Osteocyte (in vitro differentiated cells): Measurements from ENCODE around the gene GCFC2. TPM values are rescaled to one million over a fixed set of nuclear protein-coding genes. Genes with fewer than 3 reads are reported as not detected.
A peak's percentile ranks its signal among the peaks of the same experiment; 100 is the strongest.

ENCODE experiments used
- DNase-seq: peaks from one replicate; pipeline ENCODE4 v3.0.0; 2021; ENCODE audit warnings: mixed read lengths; ENCODE audit not compliant: unreplicated experiment; ENCODE audit errors: extremely low spot score
- H3K27ac Mint-ChIP-seq: one replicate; pipeline ENCODE4 v1.8.0; 2021; ENCODE audit warnings: mild to moderate bottlenecking, mixed read lengths; ENCODE audit not compliant: unreplicated experiment
- H3K27me3 Mint-ChIP-seq: one replicate; pipeline ENCODE4 v1.8.0; 2021; ENCODE audit warnings: mixed read lengths; ENCODE audit not compliant: unreplicated experiment
- H3K36me3 Mint-ChIP-seq: one replicate; pipeline ENCODE4 v1.8.0; 2021; ENCODE audit warnings: mixed read lengths; ENCODE audit not compliant: unreplicated experiment
- H3K4me1 Mint-ChIP-seq: one replicate; pipeline ENCODE4 v1.8.0; 2021; ENCODE audit warnings: mixed read lengths; ENCODE audit not compliant: unreplicated experiment
- H3K4me3 Mint-ChIP-seq: one replicate; pipeline ENCODE4 v1.8.0; 2021; ENCODE audit warnings: mild to moderate bottlenecking, moderate library complexity, mixed read lengths; ENCODE audit not compliant: unreplicated experiment
- H3K9me3 Mint-ChIP-seq: one replicate; pipeline ENCODE4 v1.8.0; 2021; ENCODE audit warnings: mixed read lengths; ENCODE audit not compliant: unreplicated experiment
- CTCF ChIP-seq: fragments of 200-600 bp; sonication (generic); IDR thresholded peaks from 2 replicates; pipeline ENCODE4 v1.5.0; 2021; ENCODE audit warnings: antibody characterized with exemption, mild to moderate bottlenecking, moderate library complexity
- long read RNA-seq: library from polyadenylated mRNA; unstranded; transcript quantifications from one replicate; pipeline ENCODE4 v2.0.0, GENCODE V29; 2021
- total RNA-seq: library from RNA; stranded (reverse); gene quantifications from 2 replicates; pipeline ENCODE4 v1.2.1, GENCODE V29; 2021

The GCFC2 gene
- total RNA-seq: 13.2 and 16.3 TPM in 2 replicates
- long read RNA-seq, full-length matches to known transcripts: 3 of 16 reads
- long read RNA-seq, partial matches to known transcripts: 4 of 16 reads
- long read RNA-seq, other reads (novel, unspliced or antisense): 9 of 16 reads

- Mint-ChIP-seq H3K4me3 (peak within 1 kb of the TSS; percentile 78), H3K36me3 (peaks cover 4% of the 10 kb centered on the region), H3K27me3 (peaks cover 7% of the 10 kb centered on the region), H3K9me3 (no peaks in the 10 kb centered on the region), H3K27ac (peak within 1 kb of the TSS; percentile 91), H3K4me1 (peaks cover 31% of the 10 kb centered on the region)
- TF ChIP-seq CTCF: peak; percentile 57
- DNase-seq: peak; percentile 96
Measured at GRCh38 chr2:75710577-75711253, at the start of gene GCFC2. Gene GCFC2 (minus strand): TSS chr2:75710915. CDS start chr2:75710855, 60 bp downstream.

- H3K36me3 Mint-ChIP-seq: no peaks in the 10 kb centered on the region
- no peak overlapping the region for H3K27ac Mint-ChIP-seq
- no peak overlapping the region for H3K4me3 Mint-ChIP-seq
- TF ChIP-seq CTCF: no peak
- H3K4me1 Mint-ChIP-seq: no peaks in the 10 kb centered on the region
- peaks cover 4% of the 10 kb centered on the region for H3K9me3 Mint-ChIP-seq
- DNase-seq: no peak
- peaks cover 47% of the 10 kb centered on the region for H3K27me3 Mint-ChIP-seq
Measured at GRCh38 chr2:75752828-75753227, 42.1 kb upstream of the GCFC2 start.

GRCh38 chr2:75751824-75752468, 41.2 kb upstream of the GCFC2 start:
- H3K4me3 Mint-ChIP-seq: no peak overlapping the region
- no peak for TF ChIP-seq CTCF
- no peaks in the 10 kb centered on the region for H3K4me1 Mint-ChIP-seq
- H3K36me3 Mint-ChIP-seq: no peaks in the 10 kb centered on the region
- peaks cover 52% of the 10 kb centered on the region for H3K27me3 Mint-ChIP-seq
- H3K27ac Mint-ChIP-seq: no peak overlapping the region
- H3K9me3 Mint-ChIP-seq: no peaks in the 10 kb centered on the region
- DNase-seq: no peak

GRCh38 chr2:75751360-75751759, 40.6 kb upstream of the GCFC2 start:
- Mint-ChIP-seq H3K36me3 (no peaks in the 10 kb centered on the region), H3K27ac (no peak overlapping the region), H3K9me3 (no peaks in the 10 kb centered on the region), H3K4me1 (no peaks in the 10 kb centered on the region), H3K4me3 (no peak overlapping the region), H3K27me3 (peaks cover 54% of the 10 kb centered on the region)
- no peak for DNase-seq
- no peak for TF ChIP-seq CTCF

- H3K27me3 Mint-ChIP-seq: peaks cover 42% of the 10 kb centered on the region
- peaks cover 3% of the 10 kb centered on the region for H3K9me3 Mint-ChIP-seq
- H3K27ac Mint-ChIP-seq: no peak overlapping the region
- no peak for DNase-seq
- H3K4me3 Mint-ChIP-seq: no peak overlapping the region
- no peak for TF ChIP-seq CTCF
- H3K4me1 Mint-ChIP-seq: no peaks in the 10 kb centered on the region
- H3K36me3 Mint-ChIP-seq: no peaks in the 10 kb centered on the region
Measured at GRCh38 chr2:75737961-75738360, 27.2 kb upstream of the GCFC2 start.
